Stomach (tissue), 4 donors: Measurements from ENCODE around the gene PRKG1.

Experiments
- POLR2A ChIP-seq, 4 donors: fragments of 450-650 bp; IDR thresholded peaks; one replicate each; pipeline ENCODE4 v1.6.1; 2016; ENCODE audit warnings: antibody characterized with exemption in 4 of 4, control low read depth in 2 of 4, mild to moderate bottlenecking in 1 of 4, moderate library complexity in 1 of 4
- POLR2AphosphoS5 ChIP-seq, 3 donors: sonication (generic); formaldehyde crosslinking; IDR thresholded peaks; one replicate each; pipeline ENCODE4 v1.6.1; 2016; ENCODE audit warnings: antibody characterized with exemption in 3 of 3
- TF ChIP-seq, protein P1 (sequence below), 7 experiments: fragments of 450-650 bp in 4 of 7; fragments of 200-600 bp in 3 of 7; sonication (generic) in 3 of 7; IDR thresholded peaks; one replicate each; pipeline ENCODE4 v1.5.1; 2016 to 2019; ENCODE audit warnings: antibody characterized with exemption in 7 of 7, control low read depth in 2 of 7, mild to moderate bottlenecking in 1 of 7

DNA sequence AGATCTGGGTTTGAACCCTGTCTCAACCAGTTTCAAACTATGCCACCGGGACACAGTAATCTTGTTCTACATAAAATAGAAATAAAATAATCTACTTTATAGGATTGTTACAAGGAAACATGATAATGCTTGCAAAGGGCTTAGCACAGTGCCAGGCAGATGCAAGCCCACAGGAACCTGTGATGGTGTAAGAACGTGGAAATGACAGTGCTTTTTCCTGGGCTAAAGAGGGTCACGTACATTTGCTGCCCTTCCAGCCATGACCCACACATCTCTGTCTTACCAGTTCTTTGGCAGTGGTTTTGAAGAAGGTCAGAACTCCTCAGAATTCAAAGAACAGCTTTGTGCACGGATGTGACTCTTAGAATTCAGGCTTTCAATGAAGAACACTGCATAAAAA is 342.2 kb downstream of the PRKG1 start:
- TF ChIP-seq, protein P1, sequence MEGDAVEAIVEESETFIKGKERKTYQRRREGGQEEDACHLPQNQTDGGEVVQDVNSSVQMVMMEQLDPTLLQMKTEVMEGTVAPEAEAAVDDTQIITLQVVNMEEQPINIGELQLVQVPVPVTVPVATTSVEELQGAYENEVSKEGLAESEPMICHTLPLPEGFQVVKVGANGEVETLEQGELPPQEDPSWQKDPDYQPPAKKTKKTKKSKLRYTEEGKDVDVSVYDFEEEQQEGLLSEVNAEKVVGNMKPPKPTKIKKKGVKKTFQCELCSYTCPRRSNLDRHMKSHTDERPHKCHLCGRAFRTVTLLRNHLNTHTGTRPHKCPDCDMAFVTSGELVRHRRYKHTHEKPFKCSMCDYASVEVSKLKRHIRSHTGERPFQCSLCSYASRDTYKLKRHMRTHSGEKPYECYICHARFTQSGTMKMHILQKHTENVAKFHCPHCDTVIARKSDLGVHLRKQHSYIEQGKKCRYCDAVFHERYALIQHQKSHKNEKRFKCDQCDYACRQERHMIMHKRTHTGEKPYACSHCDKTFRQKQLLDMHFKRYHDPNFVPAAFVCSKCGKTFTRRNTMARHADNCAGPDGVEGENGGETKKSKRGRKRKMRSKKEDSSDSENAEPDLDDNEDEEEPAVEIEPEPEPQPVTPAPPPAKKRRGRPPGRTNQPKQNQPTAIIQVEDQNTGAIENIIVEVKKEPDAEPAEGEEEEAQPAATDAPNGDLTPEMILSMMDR (IDR thresholded peaks at IDR 0.05) = no peak
- TF ChIP-seq POLR2AphosphoS5 (IDR thresholded peaks at IDR 0.05) = no peak
- TF ChIP-seq POLR2A (IDR thresholded peaks at IDR 0.05) = no peak
